HL-60 (cell line): ENCODE measurements around the gene RAB44.

ENCODE experiments used
- CTCF ChIP-seq: IDR thresholded peaks from one replicate; pipeline ENCODE4 v1.5.1; 2011; ENCODE audit warnings: low read length, control low read depth, inconsistent platforms; ENCODE audit not compliant: insufficient read depth
- GABPA ChIP-seq: IDR thresholded peaks from 2 replicates; pipeline ENCODE4 v1.6.1; 2012; ENCODE audit warnings: low read depth
- POLR2AphosphoS5 ChIP-seq: IDR thresholded peaks from 2 replicates; pipeline ENCODE4 v1.6.1; 2012; ENCODE audit warnings: low read depth
- REST ChIP-seq: IDR thresholded peaks from 2 replicates; pipeline ENCODE4 v1.6.1; 2012; ENCODE audit warnings: low read depth; ENCODE audit not compliant: insufficient replicate concordance
- SPI1 ChIP-seq: IDR thresholded peaks from 2 replicates; pipeline ENCODE4 v1.6.1; 2012; ENCODE audit warnings: low read depth, mild to moderate bottlenecking, borderline replicate concordance

- TF ChIP-seq CTCF = no peak
- no peak for TF ChIP-seq POLR2AphosphoS5
- no peak for TF ChIP-seq REST
- TF ChIP-seq GABPA = no peak
- TF ChIP-seq SPI1 = no peak
Measured at GRCh38 chr6:36751091-36751490, 53.5 kb downstream of the RAB44 start.
